ENCODE results near the gene ARHGEF28.

The ARHGEF28 gene

GRCh38 chr5:73892806-73893205 lies 266.8 kb downstream of the ARHGEF28 start:
- Mint-ChIP-seq H3K36me3 (no peaks in the 10 kb centered on the region), H3K4me1 (ENCODE audit: low read depth) (no peaks in the 10 kb centered on the region), H3K9me3 (ENCODE audit: low read depth) (no peaks in the 10 kb centered on the region), H3K27ac (no peak overlapping the region), H3K27me3 (peaks cover 29% of the 10 kb centered on the region), H3K4me3 (no peak overlapping the region)

DNA sequence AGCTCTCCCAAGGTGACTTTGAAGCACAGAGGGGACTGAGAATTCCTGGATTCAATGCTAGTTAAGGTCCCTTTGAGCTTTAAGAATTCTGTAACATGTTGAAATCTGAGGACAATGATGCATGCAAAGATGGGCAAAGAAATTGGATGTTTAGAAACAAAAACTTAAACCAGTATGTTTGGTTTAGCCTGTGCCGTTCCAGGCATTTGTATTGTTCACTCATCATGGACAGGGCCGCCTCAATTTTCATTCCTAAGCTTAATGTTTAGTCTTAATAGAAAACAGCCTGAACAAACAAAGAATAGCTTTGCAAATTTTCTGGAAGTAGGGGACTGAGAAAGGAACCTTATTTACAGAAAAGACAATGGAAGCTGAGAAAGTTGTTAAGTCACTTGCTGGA lies 267.8 kb downstream of the ARHGEF28 start:
- Mint-ChIP-seq H3K27ac (no peak overlapping the region), H3K36me3 (no peaks in the 10 kb centered on the region), H3K4me3 (no peak overlapping the region), H3K27me3 (peaks cover 23% of the 10 kb centered on the region), H3K9me3 (ENCODE audit: low read depth) (no peaks in the 10 kb centered on the region), H3K4me1 (ENCODE audit: low read depth) (no peaks in the 10 kb centered on the region)

- no peaks in the 10 kb centered on the region for H3K9me3 Mint-ChIP-seq (ENCODE audit: low read depth)
- no peaks in the 10 kb centered on the region for H3K36me3 Mint-ChIP-seq
- peaks cover 20% of the 10 kb centered on the region for H3K27me3 Mint-ChIP-seq
- no peaks in the 10 kb centered on the region for H3K4me1 Mint-ChIP-seq (ENCODE audit: low read depth)
- no peak overlapping the region for H3K27ac Mint-ChIP-seq
- H3K4me3 Mint-ChIP-seq = no peak overlapping the region
Measured at GRCh38 chr5:73894860-73895259, 268.9 kb downstream of the ARHGEF28 start.

- Mint-ChIP-seq H3K4me1 (ENCODE audit: low read depth) (no peaks in the 10 kb centered on the region), H3K27ac (no peak overlapping the region), H3K9me3 (ENCODE audit: low read depth) (no peaks in the 10 kb centered on the region), H3K4me3 (no peak overlapping the region), H3K27me3 (peaks cover 19% of the 10 kb centered on the region), H3K36me3 (no peaks in the 10 kb centered on the region)
Measured at GRCh38 chr5:73895471-73895870, 269.5 kb downstream of the ARHGEF28 start.

DNA sequence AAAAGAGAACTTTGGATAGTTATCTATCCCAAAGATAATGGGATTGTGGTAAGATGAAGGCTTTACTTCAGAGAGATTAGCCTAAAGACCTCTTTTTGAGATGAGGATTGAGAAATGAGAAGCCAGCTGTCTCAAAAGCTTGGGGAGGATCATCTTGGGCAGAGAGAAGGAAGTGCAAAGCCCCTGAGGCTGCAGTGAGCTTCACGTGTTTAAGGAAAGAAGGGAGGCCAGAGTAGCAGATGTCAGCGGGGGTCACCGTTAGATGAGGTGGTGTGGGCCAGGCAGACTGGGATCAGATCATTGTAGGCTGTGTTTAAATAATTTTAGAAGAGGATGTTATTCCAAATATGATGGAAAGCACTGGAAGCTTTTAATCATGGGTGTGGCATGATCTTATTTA lies 270.1 kb downstream of the ARHGEF28 start:
- Mint-ChIP-seq H3K4me3 (no peak overlapping the region), H3K27ac (no peak overlapping the region), H3K9me3 (ENCODE audit: low read depth) (no peaks in the 10 kb centered on the region), H3K36me3 (no peaks in the 10 kb centered on the region), H3K27me3 (peaks cover 22% of the 10 kb centered on the region), H3K4me1 (ENCODE audit: low read depth) (no peaks in the 10 kb centered on the region)

DNA sequence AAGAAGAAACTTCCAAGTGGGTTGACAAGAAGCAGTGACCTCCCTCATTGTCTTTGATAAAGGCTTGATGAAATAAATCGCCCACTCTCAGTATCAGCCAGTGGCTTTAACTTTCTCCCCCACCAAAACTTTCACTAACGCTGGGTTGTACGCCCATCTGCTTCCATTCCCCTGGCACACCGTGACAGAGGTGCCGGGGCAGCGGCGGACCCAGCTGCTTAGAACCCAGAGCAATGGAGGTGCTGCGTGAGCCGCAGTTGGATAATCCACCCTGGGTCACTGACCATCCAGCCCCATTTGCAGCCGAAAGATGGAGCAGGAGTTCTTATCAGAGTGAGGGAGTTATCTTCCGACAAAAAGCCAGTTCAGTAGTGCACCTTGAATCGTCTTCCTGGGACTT lies 270.7 kb downstream of the ARHGEF28 start:
- H3K9me3 Mint-ChIP-seq (ENCODE audit: low read depth) = no peaks in the 10 kb centered on the region
- H3K27me3 Mint-ChIP-seq = peaks cover 20% of the 10 kb centered on the region
- H3K27ac Mint-ChIP-seq = no peak overlapping the region
- no peaks in the 10 kb centered on the region for H3K4me1 Mint-ChIP-seq (ENCODE audit: low read depth)
- H3K36me3 Mint-ChIP-seq = no peaks in the 10 kb centered on the region
- H3K4me3 Mint-ChIP-seq = no peak overlapping the region

DNA sequence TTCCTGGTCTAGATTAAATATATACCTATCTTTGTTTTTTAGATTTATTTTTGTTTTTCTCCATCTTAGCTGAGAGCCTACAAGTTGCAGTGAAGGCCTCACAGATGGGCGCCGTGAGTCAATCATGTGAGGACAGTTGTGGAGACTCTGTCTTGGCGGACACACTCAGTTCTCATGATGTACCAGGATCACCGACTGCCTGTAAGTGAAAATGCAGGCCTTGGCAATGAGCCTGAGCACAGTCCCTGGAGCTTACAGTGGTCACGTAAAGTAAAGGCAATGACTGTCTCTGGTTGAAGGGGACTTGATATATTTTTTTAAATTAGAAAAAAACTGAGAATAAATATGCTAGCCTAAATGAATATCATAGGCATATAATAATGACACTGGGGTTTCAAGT lies 271.9 kb downstream of the ARHGEF28 start:
- Mint-ChIP-seq H3K4me3 (no peak overlapping the region), H3K36me3 (no peaks in the 10 kb centered on the region), H3K27me3 (peaks cover 17% of the 10 kb centered on the region), H3K27ac (no peak overlapping the region), H3K9me3 (ENCODE audit: low read depth) (no peaks in the 10 kb centered on the region), H3K4me1 (ENCODE audit: low read depth) (no peaks in the 10 kb centered on the region)

- no peak overlapping the region for H3K4me3 Mint-ChIP-seq
- no peaks in the 10 kb centered on the region for H3K36me3 Mint-ChIP-seq
- no peaks in the 10 kb centered on the region for H3K9me3 Mint-ChIP-seq (ENCODE audit: low read depth)
- H3K27me3 Mint-ChIP-seq = peaks cover 15% of the 10 kb centered on the region
- H3K27ac Mint-ChIP-seq = no peak overlapping the region
- H3K4me1 Mint-ChIP-seq (ENCODE audit: low read depth) = no peaks in the 10 kb centered on the region
Measured at GRCh38 chr5:73899055-73899454, 273.1 kb downstream of the ARHGEF28 start.

DNA sequence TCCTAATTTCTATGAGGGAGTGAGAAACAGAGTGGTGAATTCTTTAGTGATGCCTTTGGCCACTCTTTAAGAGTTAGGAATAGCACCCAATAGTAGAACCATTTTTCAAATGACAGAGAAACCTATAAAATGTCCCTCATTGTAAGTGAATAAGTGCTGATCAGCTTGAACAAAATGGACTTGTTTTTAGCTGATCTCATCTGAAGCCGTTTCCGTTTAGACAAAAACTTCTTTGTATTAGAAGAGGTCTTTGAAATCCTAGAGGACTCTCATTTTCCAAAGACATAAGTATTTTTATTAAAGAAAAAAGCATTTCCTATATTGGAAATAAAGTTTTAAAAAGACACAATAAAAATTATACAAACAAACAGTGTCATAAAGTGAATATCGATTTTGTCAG lies 273.9 kb downstream of the ARHGEF28 start:
- Mint-ChIP-seq H3K27ac (no peak overlapping the region), H3K27me3 (peaks cover 13% of the 10 kb centered on the region), H3K4me1 (ENCODE audit: low read depth) (no peaks in the 10 kb centered on the region), H3K9me3 (ENCODE audit: low read depth) (no peaks in the 10 kb centered on the region), H3K36me3 (no peaks in the 10 kb centered on the region), H3K4me3 (no peak overlapping the region)

DNA sequence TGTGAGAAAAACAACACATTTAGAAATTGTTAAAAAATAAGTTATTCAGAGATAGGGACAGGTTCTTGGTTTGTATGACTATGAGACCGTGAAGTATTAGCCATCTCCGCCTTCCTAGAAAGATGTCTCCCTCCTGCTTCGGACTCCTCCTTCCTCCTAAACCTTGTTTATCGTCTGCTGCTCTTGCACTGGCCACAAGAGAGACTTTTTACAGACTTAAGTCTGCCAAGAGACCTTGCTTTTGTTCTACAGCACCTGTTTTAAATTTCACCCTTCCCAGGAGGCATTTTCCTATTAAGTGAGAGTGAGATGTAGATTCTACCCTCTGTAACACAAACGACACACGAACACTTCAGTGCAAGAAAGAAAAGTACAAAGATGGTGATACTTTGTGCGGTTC lies 274.6 kb downstream of the ARHGEF28 start:
- Mint-ChIP-seq H3K27me3 (peaks cover 13% of the 10 kb centered on the region), H3K9me3 (ENCODE audit: low read depth) (no peaks in the 10 kb centered on the region), H3K4me1 (ENCODE audit: low read depth) (no peaks in the 10 kb centered on the region), H3K27ac (no peak overlapping the region), H3K36me3 (no peaks in the 10 kb centered on the region), H3K4me3 (no peak overlapping the region)

- H3K4me1 Mint-ChIP-seq (ENCODE audit: low read depth) = no peaks in the 10 kb centered on the region
- H3K27ac Mint-ChIP-seq = no peak overlapping the region
- peaks cover 10% of the 10 kb centered on the region for H3K27me3 Mint-ChIP-seq
- no peaks in the 10 kb centered on the region for H3K9me3 Mint-ChIP-seq (ENCODE audit: low read depth)
- H3K36me3 Mint-ChIP-seq = no peaks in the 10 kb centered on the region
- H3K4me3 Mint-ChIP-seq = no peak overlapping the region
Measured at GRCh38 chr5:73901043-73901442, 275.0 kb downstream of the ARHGEF28 start.

GRCh38 chr5:73901455-73901854 lies 275.5 kb downstream of the ARHGEF28 start:
- Mint-ChIP-seq H3K36me3 (no peaks in the 10 kb centered on the region), H3K27me3 (peaks cover 6% of the 10 kb centered on the region), H3K4me3 (no peak overlapping the region), H3K27ac (no peak overlapping the region), H3K4me1 (ENCODE audit: low read depth) (no peaks in the 10 kb centered on the region), H3K9me3 (ENCODE audit: low read depth) (no peaks in the 10 kb centered on the region)

GRCh38 chr5:73902327-73903051 lies 276.5 kb downstream of the ARHGEF28 start:
- no peaks in the 10 kb centered on the region for H3K9me3 Mint-ChIP-seq (ENCODE audit: low read depth)
- H3K27ac Mint-ChIP-seq = no peak overlapping the region
- H3K27me3 Mint-ChIP-seq = peaks cover 4% of the 10 kb centered on the region
- H3K4me3 Mint-ChIP-seq = no peak overlapping the region
- no peaks in the 10 kb centered on the region for H3K4me1 Mint-ChIP-seq (ENCODE audit: low read depth)
- H3K36me3 Mint-ChIP-seq = no peaks in the 10 kb centered on the region

DNA sequence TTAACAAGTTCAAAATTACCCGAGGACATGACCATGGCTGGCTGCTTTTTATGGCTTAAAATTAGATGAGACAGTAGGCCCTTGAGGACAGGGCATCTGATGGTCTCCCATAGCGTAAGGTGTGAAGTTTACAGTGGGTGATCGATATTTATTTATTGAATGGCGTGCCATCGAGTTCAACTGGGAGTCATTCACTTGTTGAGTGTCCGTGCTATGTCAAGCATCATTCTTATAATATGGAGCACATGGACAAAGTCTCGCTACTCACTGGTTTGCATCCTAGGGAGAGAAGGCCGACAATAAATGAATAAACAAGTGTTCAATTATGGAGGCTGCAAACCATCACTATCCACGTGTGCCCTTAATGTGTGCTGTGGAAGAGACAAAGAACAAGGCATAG lies 277.2 kb downstream of the ARHGEF28 start:
- no peaks in the 10 kb centered on the region for H3K4me1 Mint-ChIP-seq (ENCODE audit: low read depth)
- peaks cover 4% of the 10 kb centered on the region for H3K27me3 Mint-ChIP-seq
- H3K36me3 Mint-ChIP-seq = no peaks in the 10 kb centered on the region
- H3K4me3 Mint-ChIP-seq = no peak overlapping the region
- no peak overlapping the region for H3K27ac Mint-ChIP-seq
- H3K9me3 Mint-ChIP-seq (ENCODE audit: low read depth) = no peaks in the 10 kb centered on the region

DNA sequence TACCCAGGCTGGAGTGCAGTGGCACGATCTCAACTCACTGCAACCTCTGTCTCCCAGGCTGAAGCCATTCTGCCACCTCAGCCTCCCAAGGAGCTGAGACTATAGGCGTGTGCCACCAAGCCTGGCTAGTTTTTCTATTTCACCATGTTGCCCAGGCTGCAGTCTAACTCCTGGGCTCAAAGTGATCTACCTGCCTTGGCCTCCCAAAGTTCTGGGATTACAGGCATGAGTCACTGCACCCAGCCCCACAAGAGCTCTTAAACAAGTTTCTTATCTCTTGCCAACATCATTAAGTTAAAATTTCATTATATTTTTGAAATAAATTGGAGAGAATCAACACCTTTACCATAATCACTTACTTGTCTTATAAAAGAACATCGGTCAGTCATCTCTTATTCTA lies 280.3 kb downstream of the ARHGEF28 start:
- no peaks in the 10 kb centered on the region for H3K36me3 Mint-ChIP-seq
- H3K27me3 Mint-ChIP-seq = no peaks in the 10 kb centered on the region
- no peaks in the 10 kb centered on the region for H3K4me1 Mint-ChIP-seq (ENCODE audit: low read depth)
- no peak overlapping the region for H3K4me3 Mint-ChIP-seq
- no peaks in the 10 kb centered on the region for H3K9me3 Mint-ChIP-seq (ENCODE audit: low read depth)
- H3K27ac Mint-ChIP-seq = no peak overlapping the region

GRCh38 chr5:73907164-73907563 lies 281.2 kb downstream of the ARHGEF28 start:
- no peak overlapping the region for H3K27ac Mint-ChIP-seq
- H3K4me1 Mint-ChIP-seq (ENCODE audit: low read depth) = no peaks in the 10 kb centered on the region
- H3K36me3 Mint-ChIP-seq = no peaks in the 10 kb centered on the region
- no peaks in the 10 kb centered on the region for H3K9me3 Mint-ChIP-seq (ENCODE audit: low read depth)
- H3K4me3 Mint-ChIP-seq = no peak overlapping the region
- no peaks in the 10 kb centered on the region for H3K27me3 Mint-ChIP-seq

Measured in activated naive CD8-positive, alpha-beta T cell (primary cell).